HG03280 (cell line): ENCODE data around the gene EXOC4.
"Not testable (repeated sequence)": the region's sequence is repeated elsewhere in the genome, so short reads cannot be mapped to it uniquely, and the experiment has no call there.

Source experiments
- ATAC-seq: cut with Tn5 transposase; IDR thresholded peaks from one replicate; pipeline ENCODE4 v1.9.1; 2021; ENCODE audit warnings: mild to moderate bottlenecking, moderate library complexity; ENCODE audit not compliant: unreplicated experiment

EXOC4 gene

GRCh38 chr7:133602291-133602690, 349.4 kb downstream of the EXOC4 start:
- ATAC-seq: no peak

- ATAC-seq: no peak
Observed at GRCh38 chr7:133606991-133607390, 354.1 kb downstream of the EXOC4 start.

- no peak for ATAC-seq
Observed at GRCh38 chr7:133609806-133610205, 356.9 kb downstream of the EXOC4 start.

- no peak for ATAC-seq
Observed at GRCh38 chr7:133611955-133612354, 359.1 kb downstream of the EXOC4 start.

- no peak for ATAC-seq
Observed at GRCh38 chr7:133613250-133613790, 360.4 kb downstream of the EXOC4 start.

GRCh38 chr7:133614251-133614650, 361.4 kb downstream of the EXOC4 start:
- no peak for ATAC-seq

GRCh38 chr7:133618970-133619369, 366.1 kb downstream of the EXOC4 start:
- ATAC-seq: no peak

- ATAC-seq: no peak
Observed at GRCh38 chr7:133619491-133619890, 366.6 kb downstream of the EXOC4 start.

- no peak for ATAC-seq
Observed at GRCh38 chr7:133623721-133624120, 370.8 kb downstream of the EXOC4 start.

- no peak for ATAC-seq
Observed at GRCh38 chr7:133625046-133625445, 372.2 kb downstream of the EXOC4 start.

GRCh38 chr7:133629701-133630100, 376.8 kb downstream of the EXOC4 start:
- no peak for ATAC-seq

- no peak for ATAC-seq
Observed at GRCh38 chr7:133633055-133633454, 380.2 kb downstream of the EXOC4 start.

- ATAC-seq: no peak
Observed at GRCh38 chr7:133635541-133635940, 382.7 kb downstream of the EXOC4 start.

- ATAC-seq: no peak
Observed at GRCh38 chr7:133638857-133639256, 386.0 kb downstream of the EXOC4 start.

GRCh38 chr7:133641436-133641835, 388.6 kb downstream of the EXOC4 start:
- no peak for ATAC-seq

GRCh38 chr7:133642907-133643306, 390.0 kb downstream of the EXOC4 start:
- no peak for ATAC-seq

GRCh38 chr7:133643652-133644051, 390.8 kb downstream of the EXOC4 start:
- not testable (repeated sequence) for ATAC-seq

GRCh38 chr7:133645884-133646391, 393.1 kb downstream of the EXOC4 start:
- no peak for ATAC-seq

GRCh38 chr7:133646472-133647315, 393.8 kb downstream of the EXOC4 start:
- ATAC-seq: no peak

- ATAC-seq: no peak
Observed at GRCh38 chr7:133649593-133649992, 396.7 kb downstream of the EXOC4 start.

- no peak for ATAC-seq
Observed at GRCh38 chr7:133650069-133650468, 397.2 kb downstream of the EXOC4 start.
